CD14-positive monocyte (primary cell): ENCODE measurements around the gene RYR3. TPM values are rescaled to one million over a fixed set of nuclear protein-coding genes. Genes with fewer than 3 reads are reported as not detected.

Experiments
- DNase-seq, 3 donors: peaks; one replicate each; pipeline ENCODE4 v3.0.0-alpha.2; 2011 to 2022
- H2AFZ ChIP-seq: 2 replicates; pipeline ENCODE4 v1.6.0; 2012; ENCODE audit warnings: mild to moderate bottlenecking, low read depth, low read length, inconsistent platforms; ENCODE audit not compliant: insufficient read depth, poor library complexity, severe bottlenecking
- H3K27ac ChIP-seq, 2 donors: 1 replicate in 1 of 2; 2 replicates in 1 of 2; pipeline ENCODE4 v1.5.1; 2012 to 2013; ENCODE audit warnings: low read length in 2 of 2, control low read depth in 1 of 2, inconsistent platforms in 1 of 2, low read depth in 1 of 2, mild to moderate bottlenecking in 1 of 2
- H3K27me3 ChIP-seq, 2 donors: one replicate each; pipeline versions ENCODE4 v1.6.0 to v1.6.1; 2011 to 2013; ENCODE audit warnings: low read length in 2 of 2; ENCODE audit not compliant: control insufficient read depth in 2 of 2, insufficient read depth in 2 of 2
- H3K36me3 ChIP-seq, 2 donors: replicated peaks in 1 of 2; 1 replicate in 1 of 2; 2 replicates in 1 of 2; pipeline versions ENCODE4 v1.5.1 to v1.6.1; 2012 to 2013; ENCODE audit warnings: low read length in 2 of 2, control low read depth in 1 of 2, inconsistent platforms in 1 of 2, mild to moderate bottlenecking in 1 of 2; ENCODE audit not compliant: insufficient read depth in 2 of 2, control insufficient read depth in 1 of 2
- H3K4me1 ChIP-seq, 2 donors: 1 replicate in 1 of 2; 2 replicates in 1 of 2; pipeline versions ENCODE4 v1.5.1 to v1.6.1; 2012 to 2013; ENCODE audit warnings: low read length in 2 of 2, control low read depth in 1 of 2, inconsistent platforms in 1 of 2, mild to moderate bottlenecking in 1 of 2, moderate library complexity in 1 of 2; ENCODE audit not compliant: insufficient read depth in 2 of 2, control insufficient read depth in 1 of 2
- H3K4me2 ChIP-seq: replicated peaks from 2 replicates; pipeline ENCODE3; 2012; ENCODE audit warnings: low read length, moderate library complexity, mild to moderate bottlenecking; ENCODE audit not compliant: poor library complexity, severe bottlenecking; ENCODE audit errors: extremely low read depth
- H3K4me3 ChIP-seq, 3 experiments: fragments of 200-600 bp in 1 of 3; sonication (generic) in 1 of 3; replicated peaks in 1 of 3; 1 replicate in 2 of 3; 2 replicates in 1 of 3; pipeline ENCODE4 v1.5.1; 2011 to 2013; ENCODE audit warnings: low read length in 3 of 3, mild to moderate bottlenecking in 3 of 3, control low read depth in 2 of 3, low read depth in 2 of 3, inconsistent platforms in 1 of 3, moderate library complexity in 1 of 3
- H3K79me2 ChIP-seq: 2 replicates; pipeline ENCODE4 v1.6.0; 2012; ENCODE audit warnings: mild to moderate bottlenecking, control low read depth, inconsistent platforms, low read length, moderate library complexity; ENCODE audit not compliant: insufficient read depth
- H3K9ac ChIP-seq: 2 replicates; pipeline ENCODE4 v1.6.0; 2017; ENCODE audit warnings: low read length, mild to moderate bottlenecking; ENCODE audit not compliant: insufficient read depth, poor library complexity, severe bottlenecking
- H3K9me3 ChIP-seq, 2 donors: replicated peaks in 1 of 2; 1 replicate in 1 of 2; 2 replicates in 1 of 2; pipeline versions ENCODE4 v1.5.1 to v1.6.1; 2012 to 2013; ENCODE audit warnings: low read length in 2 of 2, control low read depth in 1 of 2; ENCODE audit not compliant: control insufficient read depth in 1 of 2, insufficient read depth in 1 of 2
- H4K20me1 ChIP-seq: 2 replicates; pipeline ENCODE4 v1.6.0; 2012; ENCODE audit warnings: mild to moderate bottlenecking, low read length, control low read depth, moderate library complexity; ENCODE audit not compliant: insufficient read depth
- H3K27ac Mint-ChIP-seq, 7 donors: one replicate each; pipeline ENCODE4 v1.8.0; 2020; ENCODE audit warnings: mild to moderate bottlenecking in 7 of 7, mixed read lengths in 7 of 7, moderate library complexity in 6 of 7, inconsistent platforms in 2 of 7
- H3K27me3 Mint-ChIP-seq, 3 donors: one replicate each; pipeline ENCODE4 v1.8.0; 2021 to 2022; ENCODE audit warnings: low read depth in 3 of 3, mild to moderate bottlenecking in 3 of 3, mixed read lengths in 3 of 3, moderate library complexity in 3 of 3, inconsistent platforms in 1 of 3
- H3K36me3 Mint-ChIP-seq, 2 donors: one replicate each; pipeline ENCODE4 v1.8.0; 2020; ENCODE audit warnings: mixed read lengths in 2 of 2, inconsistent platforms in 1 of 2, mild to moderate bottlenecking in 1 of 2
- H3K4me1 Mint-ChIP-seq: one replicate; pipeline ENCODE4 v1.8.0; 2020; ENCODE audit warnings: mild to moderate bottlenecking, mixed read lengths
- H3K4me3 Mint-ChIP-seq, 2 donors: one replicate each; pipeline ENCODE4 v1.8.0; 2020; ENCODE audit warnings: mild to moderate bottlenecking in 2 of 2, mixed read lengths in 2 of 2, moderate library complexity in 1 of 2
- H3K9me3 Mint-ChIP-seq, 7 donors: one replicate each; pipeline ENCODE4 v1.8.0; 2020 to 2022; ENCODE audit warnings: mixed read lengths in 7 of 7, mild to moderate bottlenecking in 6 of 7, moderate library complexity in 6 of 7, inconsistent platforms in 2 of 7
- WGBS: methylation state at CpG from one replicate; pipeline ENCODE4 v1.1.5; 2013; ENCODE audit warnings: missing lambda C conversion rate; ENCODE audit not compliant: insufficient coverage; 5-methylcytosine and 5-hydroxymethylcytosine counted together
- intact Hi-C, 2 donors: fragments of 100-400 bp; cut with micrococcal nuclease; formaldehyde crosslinking; loops; one replicate each; pipeline versions ENCODE4 v1.15.0 to v1.15.1; 2023
- polyA plus RNA-seq, 3 donors: library from polyadenylated mRNA; depleted of rRNA in 1 of 3; unstranded in 2 of 3; stranded (reverse) in 1 of 3; fragments of 300-500 nt in 2 of 3; fragments of >200 nt in 1 of 3; fragmentation: Illumina TruSeq in 2 of 3; gene quantifications; 1 replicate in 2 of 3; 2 replicates in 1 of 3; pipeline ENCODE4 v1.2.3, GENCODE V29; 2012 to 2021
- TF ChIP-seq, protein P1 (sequence below): fragments of 200-600 bp; IDR thresholded peaks from one replicate; pipeline ENCODE4 v1.8.0; 2022; ENCODE audit warnings: antibody characterized with exemption, mild to moderate bottlenecking

The RYR3 gene
- polyA plus RNA-seq, 3 donors, result not detected

- 100% methylated on average over 1 of the region's 2 CpGs for WGBS
- no peak overlapping the region for H3K4me3 Mint-ChIP-seq
- Histone ChIP-seq H3K36me3 (no peaks in the 10 kb centered on the region), H3K4me2 (no peak overlapping the region), H3K27me3 (no peaks in the 10 kb centered on the region), H3K79me2 (no peaks in the 10 kb centered on the region), H3K4me3 (no peak overlapping the region), H3K27ac (no peak overlapping the region), H2AFZ (no peak overlapping the region), H3K9me3 (no peaks in the 10 kb centered on the region), H3K9ac (no peak overlapping the region), H4K20me1 (no peaks in the 10 kb centered on the region), H3K4me1 (no peaks in the 10 kb centered on the region)
- H3K27me3 Mint-ChIP-seq, result peaks cover 0 to 3% (median 0%) of the 10 kb centered on the region in 3 donors
- DNase-seq, result no peak
- intact Hi-C loops, result no loop called here
- peaks cover 0 to 5% (median 0%) of the 10 kb centered on the region in 7 donors for H3K9me3 Mint-ChIP-seq
- no peak overlapping the region for H3K27ac Mint-ChIP-seq
- no peaks in the 10 kb centered on the region for H3K36me3 Mint-ChIP-seq
- H3K4me1 Mint-ChIP-seq, result no peaks in the 10 kb centered on the region
- TF ChIP-seq, protein P1, sequence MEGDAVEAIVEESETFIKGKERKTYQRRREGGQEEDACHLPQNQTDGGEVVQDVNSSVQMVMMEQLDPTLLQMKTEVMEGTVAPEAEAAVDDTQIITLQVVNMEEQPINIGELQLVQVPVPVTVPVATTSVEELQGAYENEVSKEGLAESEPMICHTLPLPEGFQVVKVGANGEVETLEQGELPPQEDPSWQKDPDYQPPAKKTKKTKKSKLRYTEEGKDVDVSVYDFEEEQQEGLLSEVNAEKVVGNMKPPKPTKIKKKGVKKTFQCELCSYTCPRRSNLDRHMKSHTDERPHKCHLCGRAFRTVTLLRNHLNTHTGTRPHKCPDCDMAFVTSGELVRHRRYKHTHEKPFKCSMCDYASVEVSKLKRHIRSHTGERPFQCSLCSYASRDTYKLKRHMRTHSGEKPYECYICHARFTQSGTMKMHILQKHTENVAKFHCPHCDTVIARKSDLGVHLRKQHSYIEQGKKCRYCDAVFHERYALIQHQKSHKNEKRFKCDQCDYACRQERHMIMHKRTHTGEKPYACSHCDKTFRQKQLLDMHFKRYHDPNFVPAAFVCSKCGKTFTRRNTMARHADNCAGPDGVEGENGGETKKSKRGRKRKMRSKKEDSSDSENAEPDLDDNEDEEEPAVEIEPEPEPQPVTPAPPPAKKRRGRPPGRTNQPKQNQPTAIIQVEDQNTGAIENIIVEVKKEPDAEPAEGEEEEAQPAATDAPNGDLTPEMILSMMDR, result no peak
Measured at GRCh38 chr15:33580526-33580925, 269.8 kb downstream of the RYR3 start.

DNA sequence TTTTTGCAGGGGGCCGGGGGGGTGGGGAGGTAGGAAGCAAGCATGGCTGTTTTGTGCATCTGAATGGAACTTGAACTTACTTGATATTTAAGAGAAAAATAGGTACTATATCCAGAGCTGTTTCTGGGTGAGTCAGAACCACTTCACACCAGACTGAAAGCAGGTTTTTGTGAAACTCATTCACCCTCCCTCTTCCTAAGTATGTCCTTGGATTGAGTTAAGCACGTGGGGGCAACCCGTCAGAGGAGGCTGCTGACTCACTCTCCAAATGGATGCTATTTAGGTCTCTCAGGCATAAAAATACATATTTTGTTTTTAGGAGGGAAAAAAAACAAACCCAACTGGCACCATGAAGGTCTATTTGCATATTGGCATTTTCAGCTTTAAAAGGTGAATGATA lies 270.3 kb downstream of the RYR3 start:
- Histone ChIP-seq H2AFZ (no peak overlapping the region), H4K20me1 (no peaks in the 10 kb centered on the region), H3K36me3 (no peaks in the 10 kb centered on the region), H3K27me3 (no peaks in the 10 kb centered on the region), H3K27ac (no peak overlapping the region), H3K4me2 (no peak overlapping the region), H3K9me3 (no peaks in the 10 kb centered on the region), H3K79me2 (no peaks in the 10 kb centered on the region), H3K4me1 (no peaks in the 10 kb centered on the region), H3K4me3 (no peak overlapping the region), H3K9ac (no peak overlapping the region)
- Mint-ChIP-seq H3K4me1 (no peaks in the 10 kb centered on the region), H3K36me3 (no peaks in the 10 kb centered on the region), H3K27ac (no peak overlapping the region), H3K27me3 (peaks cover 0 to 3% (median 0%) of the 10 kb centered on the region in 3 donors), H3K4me3 (no peak overlapping the region), H3K9me3 (peaks cover 0 to 5% (median 0%) of the 10 kb centered on the region in 7 donors)
- no CpG with 5 or more reads among the region's 3 CpGs for WGBS
- TF ChIP-seq, protein P1, result no peak
- intact Hi-C loops, result no loop called here
- no peak for DNase-seq
